Gastroesophageal sphincter (tissue), 4 donors: Measurements from ENCODE around the gene PLIN5. TPM values are rescaled to one million over a fixed set of nuclear protein-coding genes. Genes with fewer than 3 reads are reported as not detected.

Source experiments
- ATAC-seq: fragments of 150-250 bp; one replicate; pipeline ENCODE4 v1.9.1; 2016; ENCODE audit warnings: mild to moderate bottlenecking, moderate library complexity
- H3K27ac ChIP-seq, 4 donors: fragments of 200-600 bp; sonication (generic) in 3 of 4; 1 replicate in 3 of 4; 2 replicates in 1 of 4; pipeline ENCODE4 v1.5.1; 2016 to 2019
- H3K27me3 ChIP-seq: fragments of 200-600 bp; sonication (generic); one replicate; pipeline ENCODE4 v1.5.1; 2019
- H3K36me3 ChIP-seq, 2 donors: fragments of 200-600 bp; sonication (generic); one replicate each; pipeline ENCODE4 v1.5.1; 2019; ENCODE audit warnings: control low read depth in 1 of 2
- H3K4me1 ChIP-seq, 3 donors: fragments of 200-600 bp; sonication (generic); 1 replicate in 2 of 3; 2 replicates in 1 of 3; pipeline ENCODE4 v1.5.1; 2016 to 2019; ENCODE audit warnings: control low read depth in 2 of 3
- H3K4me3 ChIP-seq, 2 donors: fragments of 200-600 bp; sonication (generic); one replicate each; pipeline ENCODE4 v1.5.1; 2019; ENCODE audit warnings: mild to moderate bottlenecking in 1 of 2, moderate library complexity in 1 of 2
- H3K9me3 ChIP-seq, 3 donors: fragments of 200-600 bp; sonication (generic); one replicate each; pipeline ENCODE4 v1.5.1; 2017 to 2019; ENCODE audit warnings: control low read depth in 2 of 3
- EP300 ChIP-seq: sonication (generic); formaldehyde crosslinking; IDR thresholded peaks from one replicate; pipeline ENCODE4 v1.6.1; 2017; ENCODE audit warnings: antibody characterized with exemption, mild to moderate bottlenecking
- POLR2A ChIP-seq, 2 donors: fragments of 450-650 bp; IDR thresholded peaks; one replicate each; pipeline ENCODE4 v1.6.1; 2017; ENCODE audit warnings: antibody characterized with exemption in 2 of 2, mild to moderate bottlenecking in 2 of 2, moderate library complexity in 1 of 2
- POLR2AphosphoS5 ChIP-seq: sonication (generic); formaldehyde crosslinking; IDR thresholded peaks from one replicate; pipeline ENCODE4 v1.6.1; 2017; ENCODE audit warnings: antibody characterized with exemption
- WGBS, 2 donors: methylation state at CpG; one replicate each; pipeline ENCODE4 v1.1.5; 2018; ENCODE audit warnings: low coverage in 1 of 2; 5-methylcytosine and 5-hydroxymethylcytosine counted together
- total RNA-seq, 4 donors: library from RNA; depleted of rRNA; stranded (reverse); fragments of >200 nt; gene quantifications; one replicate each; pipeline ENCODE4 v1.1.0, GENCODE V29; 2016
- TF ChIP-seq, protein P1 (sequence below), 4 experiments: fragments of 200-600 bp in 2 of 4; fragments of 450-650 bp in 2 of 4; sonication (generic) in 1 of 4; IDR thresholded peaks; one replicate each; pipeline ENCODE4 v1.5.1; 2017 to 2019; ENCODE audit warnings: antibody characterized with exemption in 4 of 4, mild to moderate bottlenecking in 2 of 4, moderate library complexity in 2 of 4

The PLIN5 gene
- total RNA-seq, 4 donors from 2014 or later: 0.49 to 24.3 (median 11.2) TPM

DNA sequence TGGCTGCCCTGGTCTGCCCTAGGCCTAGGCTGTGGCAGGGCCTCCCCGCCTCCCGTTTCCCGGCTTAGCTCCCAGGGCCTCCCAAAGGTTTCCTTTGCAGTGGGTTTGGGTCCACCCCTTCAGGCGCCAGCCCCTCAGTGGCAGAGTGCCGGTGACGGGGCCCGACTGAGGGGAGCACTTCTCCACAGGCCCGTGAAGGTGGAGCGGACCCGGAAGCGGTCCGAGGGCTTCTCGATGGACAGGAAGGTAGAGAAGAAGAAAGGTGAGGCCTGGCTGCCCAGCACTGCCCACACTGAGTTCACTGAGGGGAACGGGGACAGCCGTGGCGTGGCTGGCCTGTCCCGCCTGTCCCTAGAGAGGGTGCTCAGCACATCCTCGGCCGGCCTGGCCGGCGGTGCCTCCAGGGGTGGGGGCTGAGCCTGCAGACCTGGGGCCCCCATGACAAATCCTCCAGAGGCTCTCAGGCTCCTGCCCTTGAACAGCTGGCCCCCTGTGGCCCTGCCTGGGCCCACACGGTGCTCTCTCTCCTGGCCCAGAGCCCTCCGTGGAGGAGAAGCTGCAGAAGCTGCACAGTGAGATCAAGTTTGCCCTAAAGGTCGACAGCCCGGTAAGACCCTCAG, 37.1 kb downstream of the PLIN5 start:
- no peak for TF ChIP-seq POLR2A (IDR thresholded peaks at IDR 0.05)
- TF ChIP-seq, protein P1, sequence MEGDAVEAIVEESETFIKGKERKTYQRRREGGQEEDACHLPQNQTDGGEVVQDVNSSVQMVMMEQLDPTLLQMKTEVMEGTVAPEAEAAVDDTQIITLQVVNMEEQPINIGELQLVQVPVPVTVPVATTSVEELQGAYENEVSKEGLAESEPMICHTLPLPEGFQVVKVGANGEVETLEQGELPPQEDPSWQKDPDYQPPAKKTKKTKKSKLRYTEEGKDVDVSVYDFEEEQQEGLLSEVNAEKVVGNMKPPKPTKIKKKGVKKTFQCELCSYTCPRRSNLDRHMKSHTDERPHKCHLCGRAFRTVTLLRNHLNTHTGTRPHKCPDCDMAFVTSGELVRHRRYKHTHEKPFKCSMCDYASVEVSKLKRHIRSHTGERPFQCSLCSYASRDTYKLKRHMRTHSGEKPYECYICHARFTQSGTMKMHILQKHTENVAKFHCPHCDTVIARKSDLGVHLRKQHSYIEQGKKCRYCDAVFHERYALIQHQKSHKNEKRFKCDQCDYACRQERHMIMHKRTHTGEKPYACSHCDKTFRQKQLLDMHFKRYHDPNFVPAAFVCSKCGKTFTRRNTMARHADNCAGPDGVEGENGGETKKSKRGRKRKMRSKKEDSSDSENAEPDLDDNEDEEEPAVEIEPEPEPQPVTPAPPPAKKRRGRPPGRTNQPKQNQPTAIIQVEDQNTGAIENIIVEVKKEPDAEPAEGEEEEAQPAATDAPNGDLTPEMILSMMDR (IDR thresholded peaks at IDR 0.05): no peak
- TF ChIP-seq EP300: no peak
- TF ChIP-seq POLR2AphosphoS5: no peak
- H3K9me3 ChIP-seq: no peaks in the 10 kb centered on the region
- no CpG with 5 or more reads among the region's 25 CpGs for WGBS, 2 donors
- peaks cover 0 to 95% of the 10 kb centered on the region in 2 donors for H3K36me3 ChIP-seq
- no peak overlapping the region for H3K4me3 ChIP-seq
- ATAC-seq: no peak
- H3K27ac ChIP-seq: no peak overlapping the region
- H3K27me3 ChIP-seq: no peaks in the 10 kb centered on the region
- H3K4me1 ChIP-seq: peaks cover 0 to 13% (median 0%) of the 10 kb centered on the region in 3 donors

DNA sequence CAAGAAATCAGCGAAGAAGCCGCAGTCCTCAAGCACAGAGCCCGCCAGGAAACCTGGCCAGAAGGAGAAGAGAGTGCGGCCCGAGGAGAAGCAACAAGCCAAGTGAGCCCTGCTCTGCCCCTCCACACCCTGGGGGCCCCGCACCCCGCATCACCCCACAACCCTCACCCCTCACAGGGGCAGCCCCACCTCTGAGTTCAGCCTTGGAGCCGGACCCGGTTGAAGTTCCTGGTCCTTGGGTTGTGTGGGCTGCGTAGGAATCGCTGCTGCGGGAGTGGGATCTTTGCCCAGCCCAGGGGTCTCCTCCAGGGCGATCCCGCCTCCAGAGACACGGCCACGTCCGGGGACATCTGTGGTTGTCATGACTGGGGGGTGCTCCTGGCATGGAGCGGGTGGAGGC, 38.7 kb downstream of the PLIN5 start:
- Histone ChIP-seq H3K36me3 (peaks cover 0 to 89% of the 10 kb centered on the region in 2 donors), H3K27me3 (no peaks in the 10 kb centered on the region), H3K27ac (no peak overlapping the region), H3K4me3 (no peak overlapping the region), H3K4me1 (no peaks in the 10 kb centered on the region), H3K9me3 (no peaks in the 10 kb centered on the region)
- TF ChIP-seq POLR2AphosphoS5: no peak
- TF ChIP-seq EP300: no peak
- TF ChIP-seq, protein P1 (IDR thresholded peaks at IDR 0.05): no peak
- TF ChIP-seq POLR2A (IDR thresholded peaks at IDR 0.05): no peak
- WGBS, 2 donors: 100% methylated on average over 1 of the region's 18 CpGs; no CpG with 5 or more reads in 1 of the 2 donors
- ATAC-seq: no peak

DNA sequence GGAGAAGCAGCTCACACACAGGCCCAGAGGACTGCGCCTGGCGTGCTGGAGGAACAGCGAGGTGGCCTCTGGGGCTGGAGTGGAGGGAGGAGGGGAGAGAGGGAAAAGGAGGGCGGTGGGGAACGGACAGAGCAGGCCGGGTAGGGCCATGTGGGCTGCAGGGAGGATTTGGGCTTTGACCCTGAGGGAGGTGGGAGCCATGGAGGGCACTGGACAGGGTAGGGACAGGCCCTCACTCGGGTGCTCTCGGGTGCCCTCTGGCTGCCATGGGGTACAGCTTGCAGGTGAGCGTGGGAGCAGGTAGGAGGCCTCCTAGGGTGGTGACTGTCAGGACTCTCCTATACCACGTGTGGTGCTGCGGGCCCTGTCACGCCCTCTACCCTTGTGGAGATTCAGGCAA, 39.6 kb downstream of the PLIN5 start:
- WGBS, 2 donors: 84 to 86% methylated on average over 4 to 7 of the region's 12 CpGs
- Histone ChIP-seq H3K4me3 (no peak overlapping the region), H3K36me3 (peaks cover 0 to 89% of the 10 kb centered on the region in 2 donors), H3K4me1 (no peaks in the 10 kb centered on the region), H3K27ac (no peak overlapping the region), H3K9me3 (no peaks in the 10 kb centered on the region), H3K27me3 (no peaks in the 10 kb centered on the region)
- no peak for ATAC-seq
- TF ChIP-seq, protein P1 (IDR thresholded peaks at IDR 0.05): peak in 1 of 4 experiments; percentile 18
- TF ChIP-seq POLR2AphosphoS5 (no peak), POLR2A (IDR thresholded peaks at IDR 0.05) (no peak), EP300 (no peak)

DNA sequence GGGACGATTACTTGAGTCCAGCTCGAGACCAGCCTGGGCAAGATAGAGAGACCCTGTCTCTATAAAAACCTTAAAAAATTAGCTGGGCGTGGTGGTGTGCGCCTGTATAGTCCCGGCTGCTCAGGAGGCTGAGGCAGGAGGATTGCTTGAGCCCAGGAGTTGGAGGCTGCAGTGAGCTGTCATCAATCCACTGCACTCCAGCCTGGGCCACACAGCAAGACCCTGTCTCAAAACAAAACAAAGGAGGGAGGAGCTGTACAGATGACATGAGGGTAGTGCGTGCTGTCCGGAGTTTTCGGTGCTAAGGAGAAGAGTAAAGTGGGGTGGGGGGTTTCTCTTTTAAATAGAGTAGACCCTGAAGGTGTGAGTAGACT, 40.3 kb downstream of the PLIN5 start:
- no peak for TF ChIP-seq POLR2A (IDR thresholded peaks at IDR 0.05)
- TF ChIP-seq EP300: no peak
- TF ChIP-seq POLR2AphosphoS5: no peak
- TF ChIP-seq, protein P1 (IDR thresholded peaks at IDR 0.05): no peak
- Histone ChIP-seq H3K4me1 (no peaks in the 10 kb centered on the region), H3K36me3 (peaks cover 0 to 89% of the 10 kb centered on the region in 2 donors), H3K27ac (no peak overlapping the region), H3K9me3 (no peaks in the 10 kb centered on the region), H3K27me3 (no peaks in the 10 kb centered on the region), H3K4me3 (no peak overlapping the region)
- ATAC-seq: no peak
- 92% methylated on average over 7 of the region's 8 CpGs; no CpG with 5 or more reads in 1 of the 2 donors for WGBS, 2 donors
